DND-41 (cell line): ENCODE results near the gene LINC01488.

Experiments
- EZH2 ChIP-seq: IDR thresholded peaks from 3 replicates; pipeline ENCODE4 v1.6.1; 2012; ENCODE audit warnings: borderline replicate concordance, low read depth, mild to moderate bottlenecking, moderate library complexity, low read length, inconsistent platforms; ENCODE audit not compliant: severe bottlenecking
- TF ChIP-seq, protein P1 (sequence below): IDR thresholded peaks from 2 replicates; pipeline ENCODE4 v1.5.1; 2012; ENCODE audit warnings: borderline replicate concordance, low read length, moderate library complexity, mild to moderate bottlenecking; ENCODE audit not compliant: poor library complexity, severe bottlenecking; ENCODE audit errors: extremely low read depth

DNA sequence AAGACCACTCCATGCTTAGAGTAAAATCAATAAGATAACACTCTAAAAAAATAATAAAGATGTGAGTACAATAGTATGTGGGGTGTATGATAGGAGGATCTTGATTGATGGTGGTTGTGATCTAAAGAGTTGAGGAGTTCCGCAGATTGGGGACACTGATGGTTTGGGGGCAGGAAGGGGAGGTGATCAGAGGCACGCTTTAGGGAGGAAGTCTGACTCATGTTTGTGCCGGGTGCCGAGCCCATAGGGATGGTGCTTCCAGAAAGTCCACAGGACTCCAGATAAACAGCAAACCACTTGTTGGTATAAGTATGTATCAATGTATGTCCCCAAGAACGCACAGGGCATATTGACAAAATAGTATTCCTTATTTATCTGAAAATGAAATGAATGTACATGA lies 27.5 kb downstream of the LINC01488 start:
- TF ChIP-seq, protein P1, sequence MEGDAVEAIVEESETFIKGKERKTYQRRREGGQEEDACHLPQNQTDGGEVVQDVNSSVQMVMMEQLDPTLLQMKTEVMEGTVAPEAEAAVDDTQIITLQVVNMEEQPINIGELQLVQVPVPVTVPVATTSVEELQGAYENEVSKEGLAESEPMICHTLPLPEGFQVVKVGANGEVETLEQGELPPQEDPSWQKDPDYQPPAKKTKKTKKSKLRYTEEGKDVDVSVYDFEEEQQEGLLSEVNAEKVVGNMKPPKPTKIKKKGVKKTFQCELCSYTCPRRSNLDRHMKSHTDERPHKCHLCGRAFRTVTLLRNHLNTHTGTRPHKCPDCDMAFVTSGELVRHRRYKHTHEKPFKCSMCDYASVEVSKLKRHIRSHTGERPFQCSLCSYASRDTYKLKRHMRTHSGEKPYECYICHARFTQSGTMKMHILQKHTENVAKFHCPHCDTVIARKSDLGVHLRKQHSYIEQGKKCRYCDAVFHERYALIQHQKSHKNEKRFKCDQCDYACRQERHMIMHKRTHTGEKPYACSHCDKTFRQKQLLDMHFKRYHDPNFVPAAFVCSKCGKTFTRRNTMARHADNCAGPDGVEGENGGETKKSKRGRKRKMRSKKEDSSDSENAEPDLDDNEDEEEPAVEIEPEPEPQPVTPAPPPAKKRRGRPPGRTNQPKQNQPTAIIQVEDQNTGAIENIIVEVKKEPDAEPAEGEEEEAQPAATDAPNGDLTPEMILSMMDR = no peak
- no peak for TF ChIP-seq EZH2
